Measurements from ENCODE around the gene CD74. TPM values are rescaled to one million over a fixed set of nuclear protein-coding genes. Genes with fewer than 3 reads are reported as not detected.

CD74 gene
- total and polyA plus RNA-seq, 2 donors (not counting 1 experiment from before 2014, with no cell fraction given), result 1.3 to 5.9 TPM

DNA sequence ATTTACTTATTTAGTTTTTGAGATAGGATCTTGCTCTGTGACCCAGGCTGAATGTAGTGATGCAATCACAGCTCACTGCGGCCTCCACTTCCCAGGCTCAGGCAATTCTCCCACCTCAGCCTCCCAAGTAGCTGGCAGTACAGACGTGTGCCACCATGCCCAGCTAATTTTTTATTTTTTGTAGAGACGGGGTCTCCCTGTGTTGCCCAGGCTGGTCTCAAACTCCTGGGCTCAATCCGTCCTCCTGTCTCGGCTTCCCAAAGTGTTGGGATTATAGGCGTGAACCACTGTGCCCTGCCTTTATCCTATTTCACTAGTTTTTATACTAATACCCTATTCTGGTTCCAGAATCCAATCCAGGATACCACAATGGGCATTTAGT lies 30.0 kb upstream of the CD74 start:
- H3K27me3 ChIP-seq (ENCODE audit: control insufficient read depth, insufficient read depth, low read length), result no peaks in the 10 kb centered on the region
- peaks cover 35% of the 10 kb centered on the region for H3K36me3 ChIP-seq (ENCODE audit: control insufficient read depth, insufficient read depth, low read length)
- no peak overlapping the region for H3K4me3 ChIP-seq (replicated peaks in 1 of 4; ENCODE audit: control extremely low read depth in 1 of 4, insufficient read depth in 1 of 4, low read depth in 3 of 4, low read length in 4 of 4)
- H3K79me2 ChIP-seq (ENCODE audit: control insufficient read depth, insufficient read depth, low read length), result peaks cover 23% of the 10 kb centered on the region
- no peaks in the 10 kb centered on the region for H3K9me3 ChIP-seq (ENCODE audit: control insufficient read depth, insufficient read depth, low read depth, low read length)
- no peak overlapping the region for H2AFZ ChIP-seq (ENCODE audit: low read length)
- no peak overlapping the region for H3K27ac ChIP-seq (ENCODE audit: insufficient read depth, low read length)
- H4K20me1 ChIP-seq (ENCODE audit: control insufficient read depth, extremely low read depth, insufficient read depth, low read length), result no peaks in the 10 kb centered on the region
- H3K4me1 ChIP-seq (ENCODE audit: control insufficient read depth, extremely low read depth, insufficient read depth, low read length), result peaks cover 5% of the 10 kb centered on the region
- no peak for DNase-seq (ENCODE audit: low read depth in 2 of 2)
- no peak overlapping the region for H3K4me2 ChIP-seq (ENCODE audit: extremely low read depth, insufficient read depth, low read length)
- no peak for TF ChIP-seq EZH2 (IDR thresholded peaks at IDR 0.05; ENCODE audit: low read length, missing control alignments)
- TF ChIP-seq, protein P1, sequence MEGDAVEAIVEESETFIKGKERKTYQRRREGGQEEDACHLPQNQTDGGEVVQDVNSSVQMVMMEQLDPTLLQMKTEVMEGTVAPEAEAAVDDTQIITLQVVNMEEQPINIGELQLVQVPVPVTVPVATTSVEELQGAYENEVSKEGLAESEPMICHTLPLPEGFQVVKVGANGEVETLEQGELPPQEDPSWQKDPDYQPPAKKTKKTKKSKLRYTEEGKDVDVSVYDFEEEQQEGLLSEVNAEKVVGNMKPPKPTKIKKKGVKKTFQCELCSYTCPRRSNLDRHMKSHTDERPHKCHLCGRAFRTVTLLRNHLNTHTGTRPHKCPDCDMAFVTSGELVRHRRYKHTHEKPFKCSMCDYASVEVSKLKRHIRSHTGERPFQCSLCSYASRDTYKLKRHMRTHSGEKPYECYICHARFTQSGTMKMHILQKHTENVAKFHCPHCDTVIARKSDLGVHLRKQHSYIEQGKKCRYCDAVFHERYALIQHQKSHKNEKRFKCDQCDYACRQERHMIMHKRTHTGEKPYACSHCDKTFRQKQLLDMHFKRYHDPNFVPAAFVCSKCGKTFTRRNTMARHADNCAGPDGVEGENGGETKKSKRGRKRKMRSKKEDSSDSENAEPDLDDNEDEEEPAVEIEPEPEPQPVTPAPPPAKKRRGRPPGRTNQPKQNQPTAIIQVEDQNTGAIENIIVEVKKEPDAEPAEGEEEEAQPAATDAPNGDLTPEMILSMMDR (conservative IDR thresholded peaks at IDR 0.05 in 1 of 2, IDR thresholded peaks at IDR 0.05 in 1 of 2; ENCODE audit: low read depth in 1 of 2, low read length in 2 of 2), result no peak
- no peak overlapping the region for H3K9ac ChIP-seq (ENCODE audit: insufficient read depth, low read length)

DNA sequence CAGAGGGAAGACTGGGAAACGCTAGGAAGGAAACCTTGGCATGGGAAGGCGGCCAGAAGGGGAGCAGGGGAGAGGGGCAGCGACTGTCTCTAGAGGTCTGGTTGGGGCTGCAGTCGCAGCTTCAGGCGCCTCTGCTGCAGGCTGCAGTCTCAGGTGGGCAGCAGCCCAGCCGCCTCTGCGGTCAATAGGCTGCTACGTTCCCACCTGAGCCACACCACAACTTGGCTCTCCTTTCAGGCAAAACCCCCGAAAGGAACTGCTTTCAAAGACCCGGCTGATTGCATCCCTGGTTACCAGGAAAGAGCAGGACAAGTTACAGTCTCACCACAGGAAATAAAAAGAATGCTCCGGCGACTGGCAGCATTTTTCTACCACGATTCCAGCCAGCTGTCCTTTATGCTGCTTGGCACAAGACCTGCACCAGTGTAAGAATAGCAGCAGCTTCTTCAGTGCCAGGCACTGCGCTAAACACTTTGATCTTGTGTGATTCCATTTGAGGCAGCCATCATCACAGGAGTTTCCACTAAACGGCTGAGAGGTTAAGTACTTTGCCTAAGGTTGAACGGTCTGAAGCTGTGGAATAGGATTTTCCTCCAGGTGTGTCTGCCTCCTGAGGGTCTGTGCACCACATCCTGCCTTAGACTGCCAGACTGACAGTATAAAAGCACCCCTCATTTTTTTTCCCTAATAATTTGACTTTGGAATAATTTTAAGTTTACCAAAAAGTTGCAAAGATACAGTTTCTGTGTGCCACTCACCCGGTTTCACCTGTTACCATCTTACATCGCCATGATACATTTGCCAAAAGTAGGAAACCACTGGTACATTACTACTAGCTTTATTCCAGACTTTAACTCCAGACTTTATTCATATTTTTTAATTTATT lies 29.3 kb upstream of the CD74 start:
- Histone ChIP-seq H3K4me1 (ENCODE audit: control insufficient read depth, extremely low read depth, insufficient read depth, low read length) (peaks cover 2% of the 10 kb centered on the region), H3K4me3 (replicated peaks in 1 of 4; ENCODE audit: control extremely low read depth in 1 of 4, insufficient read depth in 1 of 4, low read depth in 3 of 4, low read length in 4 of 4) (no peak overlapping the region), H3K79me2 (ENCODE audit: control insufficient read depth, insufficient read depth, low read length) (peaks cover 17% of the 10 kb centered on the region), H3K4me2 (ENCODE audit: extremely low read depth, insufficient read depth, low read length) (no peak overlapping the region), H3K9me3 (ENCODE audit: control insufficient read depth, insufficient read depth, low read depth, low read length) (no peaks in the 10 kb centered on the region), H3K27ac (ENCODE audit: insufficient read depth, low read length) (no peak overlapping the region), H3K9ac (ENCODE audit: insufficient read depth, low read length) (no peak overlapping the region), H4K20me1 (ENCODE audit: control insufficient read depth, extremely low read depth, insufficient read depth, low read length) (no peaks in the 10 kb centered on the region), H3K36me3 (ENCODE audit: control insufficient read depth, insufficient read depth, low read length) (peaks cover 31% of the 10 kb centered on the region), H3K27me3 (ENCODE audit: control insufficient read depth, insufficient read depth, low read length) (no peaks in the 10 kb centered on the region), H2AFZ (ENCODE audit: low read length) (no peak overlapping the region)
- TF ChIP-seq EZH2 (IDR thresholded peaks at IDR 0.05; ENCODE audit: low read length, missing control alignments), result no peak
- TF ChIP-seq, protein P1 (conservative IDR thresholded peaks at IDR 0.05 in 1 of 2, IDR thresholded peaks at IDR 0.05 in 1 of 2; ENCODE audit: low read depth in 1 of 2, low read length in 2 of 2), result no peak
- DNase-seq (ENCODE audit: low read depth in 2 of 2), result peak in 1 of 2 donors; percentile 25

DNA sequence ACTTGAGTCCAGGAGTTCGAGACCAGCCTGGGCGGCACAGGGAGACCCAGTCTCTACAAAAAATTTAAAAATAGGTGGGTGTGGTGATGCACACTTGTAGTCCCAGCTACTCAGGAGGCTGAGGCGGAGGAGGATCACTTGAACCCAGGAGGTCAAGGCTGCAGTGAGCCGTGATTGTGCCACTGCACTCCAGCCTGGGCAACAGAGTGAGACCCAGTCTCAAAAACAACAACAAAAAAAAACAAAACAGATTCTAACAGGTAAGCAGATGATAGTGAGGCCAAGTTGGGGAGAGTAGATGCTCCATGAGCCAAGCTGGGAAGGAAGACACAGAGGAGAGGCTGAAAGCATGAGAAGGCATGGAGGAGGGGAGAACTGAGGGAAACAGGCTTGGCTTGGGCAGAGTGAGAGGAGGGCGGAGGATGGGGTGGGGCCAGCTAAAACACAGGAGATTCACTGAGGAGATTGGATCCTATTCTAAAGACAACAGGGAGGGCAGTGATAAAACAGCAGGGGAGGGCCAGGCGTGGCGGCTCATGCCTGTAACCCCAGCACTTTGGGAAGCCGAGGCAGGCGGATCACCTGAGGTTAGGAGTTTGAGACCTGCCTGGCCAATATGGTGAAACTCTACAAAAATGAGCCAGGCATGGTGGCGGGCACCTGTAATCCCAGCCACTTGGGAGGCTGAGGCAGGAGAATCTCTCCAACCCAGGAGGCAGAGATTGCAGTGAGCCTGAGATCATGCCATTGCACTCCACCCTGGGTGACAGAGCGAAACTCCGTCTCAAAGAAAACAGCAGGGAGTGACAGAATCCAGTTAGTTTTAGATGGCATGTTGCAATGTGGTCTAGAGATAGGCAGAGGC lies 28.5 kb upstream of the CD74 start:
- H3K4me3 ChIP-seq (replicated peaks in 1 of 4; ENCODE audit: control extremely low read depth in 1 of 4, insufficient read depth in 1 of 4, low read depth in 3 of 4, low read length in 4 of 4), result no peak overlapping the region
- no peak overlapping the region for H3K4me2 ChIP-seq (ENCODE audit: extremely low read depth, insufficient read depth, low read length)
- H3K27me3 ChIP-seq (ENCODE audit: control insufficient read depth, insufficient read depth, low read length), result no peaks in the 10 kb centered on the region
- no peaks in the 10 kb centered on the region for H3K4me1 ChIP-seq (ENCODE audit: control insufficient read depth, extremely low read depth, insufficient read depth, low read length)
- no peaks in the 10 kb centered on the region for H3K9me3 ChIP-seq (ENCODE audit: control insufficient read depth, insufficient read depth, low read depth, low read length)
- H3K36me3 ChIP-seq (ENCODE audit: control insufficient read depth, insufficient read depth, low read length), result peaks cover 22% of the 10 kb centered on the region
- no peaks in the 10 kb centered on the region for H4K20me1 ChIP-seq (ENCODE audit: control insufficient read depth, extremely low read depth, insufficient read depth, low read length)
- peaks cover 8% of the 10 kb centered on the region for H3K79me2 ChIP-seq (ENCODE audit: control insufficient read depth, insufficient read depth, low read length)
- no peak overlapping the region for H2AFZ ChIP-seq (ENCODE audit: low read length)
- no peak overlapping the region for H3K9ac ChIP-seq (ENCODE audit: insufficient read depth, low read length)
- DNase-seq (ENCODE audit: low read depth in 2 of 2), result no peak
- no peak overlapping the region for H3K27ac ChIP-seq (ENCODE audit: insufficient read depth, low read length)
- TF ChIP-seq, protein P1 (conservative IDR thresholded peaks at IDR 0.05 in 1 of 2, IDR thresholded peaks at IDR 0.05 in 1 of 2; ENCODE audit: low read depth in 1 of 2, low read length in 2 of 2), result no peak
- no peak for TF ChIP-seq EZH2 (IDR thresholded peaks at IDR 0.05; ENCODE audit: low read length, missing control alignments)

Measured in fibroblast of lung (primary cell).